Measurements from ENCODE around the gene CELSR3. TPM values are rescaled to one million over a fixed set of nuclear protein-coding genes. Genes with fewer than 3 reads are reported as not detected.

The CELSR3 gene
- total RNA-seq, 4 donors from 2014 or later: 0.33 to 0.75 (median 0.48) TPM

DNA sequence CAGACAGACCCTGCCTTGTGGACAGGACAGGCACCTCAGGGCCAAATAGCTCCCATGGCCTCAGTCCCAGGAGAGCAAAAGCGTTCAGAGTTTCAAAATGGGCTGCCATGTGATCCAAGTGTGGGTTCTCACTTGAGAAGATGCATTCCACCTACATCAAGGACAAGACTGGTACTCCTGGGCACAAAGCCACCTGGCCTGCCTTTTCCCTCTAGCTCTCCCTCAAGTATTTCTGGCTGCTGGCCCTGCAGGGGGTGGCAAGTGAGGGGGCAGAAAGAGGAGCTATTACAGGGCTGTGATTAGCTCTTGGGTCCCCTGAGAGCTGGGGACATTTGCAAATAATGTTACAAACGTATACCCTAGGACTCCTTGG, 61.1 kb downstream of the CELSR3 start:
- no peak for TF ChIP-seq CTCF (IDR thresholded peaks at IDR 0.05; ENCODE audit: low read depth)

DNA sequence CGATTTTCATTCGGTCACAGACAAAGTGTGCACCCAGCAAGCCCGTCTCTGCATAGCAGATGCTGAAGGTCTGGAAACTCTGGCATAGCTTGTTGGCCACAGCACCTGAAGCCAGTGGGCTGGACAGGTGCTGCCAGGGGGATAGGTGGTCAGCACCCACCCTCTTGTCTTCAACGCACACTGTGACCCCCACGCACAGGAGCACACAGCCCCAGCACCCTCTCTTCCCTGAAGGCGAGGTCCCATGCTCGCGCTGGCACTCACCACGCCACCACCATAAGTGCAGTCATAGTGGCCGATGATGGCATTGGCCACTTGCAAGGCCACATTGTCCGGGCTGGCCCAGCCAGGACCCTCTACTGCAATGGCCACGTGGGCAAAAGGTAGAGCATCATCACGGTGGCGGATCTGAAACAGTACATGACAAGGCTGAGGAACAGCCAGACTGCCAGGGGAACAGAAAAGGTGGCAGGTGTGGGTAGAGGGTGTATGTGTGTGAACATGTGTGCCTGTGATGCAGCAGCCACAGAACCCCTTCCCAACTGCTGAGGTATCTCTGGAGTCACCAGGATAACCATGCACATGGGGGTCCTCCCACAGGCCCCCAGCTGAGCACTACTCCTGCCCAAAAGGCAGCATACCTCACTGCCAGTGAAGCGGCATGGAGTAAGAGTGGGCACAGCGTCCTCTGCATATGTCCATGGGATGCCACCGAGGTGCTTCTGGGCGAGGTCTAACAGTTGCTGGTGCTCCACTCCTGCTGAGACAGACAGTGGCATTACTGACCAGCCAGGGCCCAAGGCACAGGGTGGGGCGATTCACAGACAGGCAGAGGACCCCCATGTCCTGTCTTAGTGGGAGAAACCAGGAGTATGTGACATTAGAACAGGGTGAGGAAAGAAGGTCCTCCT, 61.7 kb downstream of the CELSR3 start:
- no peak for TF ChIP-seq CTCF (IDR thresholded peaks at IDR 0.05; ENCODE audit: low read depth)

DNA sequence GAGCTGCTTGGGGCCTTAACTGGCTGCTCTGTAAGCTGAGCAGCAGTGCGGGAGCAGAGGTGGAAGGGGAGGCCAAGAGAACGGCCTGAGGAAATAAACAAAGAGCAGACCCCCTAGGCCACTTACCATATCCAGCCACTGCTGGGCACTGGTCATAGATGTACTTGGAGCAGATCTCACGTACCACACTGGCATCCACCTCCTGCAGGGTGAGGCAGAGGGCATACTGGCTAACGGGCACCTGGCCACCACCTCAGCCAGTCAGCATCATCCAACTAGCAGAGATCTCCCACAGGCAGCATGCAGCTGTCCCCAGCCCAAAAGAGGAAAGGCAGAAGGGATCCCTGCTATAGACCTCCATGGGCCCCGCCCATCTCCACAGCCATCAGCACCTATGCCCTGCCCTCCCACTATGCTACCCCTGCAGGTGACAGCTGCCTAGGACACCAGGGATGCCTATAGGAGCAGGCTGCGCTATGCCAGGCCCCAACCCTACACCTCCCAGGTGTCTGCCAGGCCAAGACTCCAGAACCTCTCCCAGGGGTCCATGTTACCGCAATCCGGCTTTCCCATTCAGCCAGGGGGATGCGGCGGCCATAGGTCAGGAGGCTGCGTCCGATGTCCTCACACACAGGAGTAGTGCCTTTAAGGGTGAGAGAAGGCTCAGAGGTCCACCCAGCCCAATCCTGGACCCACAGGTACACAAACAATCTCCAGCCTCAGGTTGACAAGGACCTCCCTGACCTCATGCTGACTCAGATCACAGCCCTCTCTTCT, 63.0 kb downstream of the CELSR3 start:
- no peak for TF ChIP-seq CTCF (IDR thresholded peaks at IDR 0.05; ENCODE audit: low read depth)

GRCh38 chr3:48599077-48599501, 63.6 kb downstream of the CELSR3 start:
- TF ChIP-seq CTCF (IDR thresholded peaks at IDR 0.05; ENCODE audit: low read depth): no peak

DNA sequence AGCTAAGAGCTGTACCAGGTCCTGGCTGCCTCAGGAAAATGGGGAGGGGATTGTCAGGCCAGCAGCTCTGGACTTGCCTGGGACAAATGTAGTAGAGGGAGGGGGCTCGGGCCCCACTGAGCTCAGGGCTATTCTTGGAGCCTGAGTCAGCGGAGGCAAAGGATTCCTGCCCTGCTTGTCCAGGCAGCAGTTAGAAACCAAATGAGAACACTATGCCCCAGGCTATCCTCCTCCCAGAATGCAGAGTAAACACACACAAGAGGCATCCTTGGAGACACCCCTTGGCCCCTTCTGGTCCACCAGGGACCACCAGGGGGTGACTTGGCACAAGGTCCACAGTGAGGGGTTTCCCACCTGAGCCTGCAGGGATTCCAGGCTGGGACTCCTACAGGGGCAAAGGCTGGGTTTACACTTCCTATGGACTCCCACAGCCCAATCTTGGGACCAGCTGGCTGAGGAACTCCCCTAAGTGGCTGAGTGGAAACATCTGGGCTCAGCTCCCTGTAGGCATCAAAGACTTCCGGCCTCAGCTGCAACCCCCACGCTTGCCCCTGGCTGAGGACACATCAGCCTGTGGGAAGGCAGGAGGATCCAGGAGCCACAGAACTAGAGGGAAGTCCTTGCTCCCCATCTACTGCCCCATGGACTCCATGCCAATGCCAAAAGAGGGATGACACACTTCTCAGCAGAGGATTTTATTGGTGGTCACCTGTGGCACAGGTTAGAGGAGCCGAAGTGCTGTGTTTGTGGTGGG, 64.2 kb downstream of the CELSR3 start:
- no peak for TF ChIP-seq CTCF (IDR thresholded peaks at IDR 0.05; ENCODE audit: low read depth)

- no peak for TF ChIP-seq CTCF (IDR thresholded peaks at IDR 0.05; ENCODE audit: low read depth)
These were observed 65.3 kb downstream of the CELSR3 start for GRCh38 chr3:48597408-48597800.

All from subcutaneous adipose tissue (tissue), 4 donors.